ENCODE data around the gene SIGLEC1.

Gene SIGLEC1

DNA sequence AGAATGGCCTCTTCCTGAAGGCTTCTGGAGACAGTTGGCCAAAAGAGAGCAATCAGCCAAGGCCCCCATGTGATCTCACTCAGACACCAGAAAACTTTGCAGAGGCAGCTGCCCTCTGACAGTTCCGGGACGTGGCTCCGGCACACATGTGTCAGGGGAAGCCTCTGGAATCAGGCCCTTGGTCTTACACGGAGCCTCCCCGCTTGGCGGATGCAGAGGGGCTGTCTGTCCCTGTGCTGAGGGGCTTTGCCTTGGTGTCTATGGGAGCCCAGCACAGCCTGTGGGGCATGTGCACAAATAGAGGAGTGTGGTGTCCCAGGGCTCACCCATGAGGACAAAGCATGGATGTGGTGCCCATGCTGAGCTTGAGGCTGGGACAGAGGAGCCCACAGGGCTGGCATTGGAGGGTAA, 13.8 kb downstream of the SIGLEC1 start:
- no peak for DNase-seq

- no peak for DNase-seq
Measured at GRCh38 chr20:3697588-3698305, 14.7 kb downstream of the SIGLEC1 start.

DNA sequence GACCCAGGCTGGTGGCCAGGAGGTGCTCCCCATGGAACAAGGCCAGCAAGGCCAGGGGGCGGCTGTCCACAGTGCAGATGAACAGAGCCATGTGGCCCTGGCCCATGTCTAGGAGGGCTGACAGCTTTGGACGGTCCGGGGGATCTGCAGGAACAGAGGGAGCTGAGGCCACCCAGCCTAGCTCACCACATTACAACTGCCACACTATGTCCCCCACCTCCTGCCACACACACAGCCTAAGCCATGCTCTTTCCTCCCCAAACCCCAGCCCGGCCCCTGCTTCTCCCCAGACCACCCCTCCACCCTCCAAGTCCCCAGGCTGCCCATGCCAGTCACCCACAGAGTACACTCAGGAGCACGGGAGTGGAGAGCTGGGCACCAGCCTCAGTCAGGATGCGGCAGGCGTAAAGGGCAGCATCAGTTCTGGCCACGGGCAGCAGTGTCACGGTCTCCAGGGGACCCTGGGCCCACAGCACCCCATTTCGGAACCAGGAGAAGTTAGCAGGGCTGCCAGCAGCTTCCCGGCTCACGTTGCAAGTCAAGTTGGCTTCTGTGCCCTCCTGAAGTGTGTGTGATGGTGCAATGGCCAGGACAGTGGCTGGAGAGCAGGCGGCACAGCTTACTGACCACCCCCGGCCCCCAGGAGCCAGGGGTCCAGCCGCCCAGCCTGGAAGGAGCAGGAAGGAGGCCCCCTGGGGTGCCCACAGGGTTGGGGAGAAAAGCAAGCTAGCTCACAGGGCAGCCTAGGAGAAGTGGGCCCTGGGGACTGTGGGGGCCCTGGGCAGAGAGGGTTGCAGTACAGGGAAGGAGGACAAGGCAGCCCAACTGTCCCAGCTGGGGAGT, 15.4 kb downstream of the SIGLEC1 start:
- no peak for DNase-seq

GRCh38 chr20:3696200-3696599, 16.2 kb downstream of the SIGLEC1 start:
- no peak for DNase-seq

- no peak for DNase-seq
Measured at GRCh38 chr20:3694864-3695263, 17.5 kb downstream of the SIGLEC1 start.

DNA sequence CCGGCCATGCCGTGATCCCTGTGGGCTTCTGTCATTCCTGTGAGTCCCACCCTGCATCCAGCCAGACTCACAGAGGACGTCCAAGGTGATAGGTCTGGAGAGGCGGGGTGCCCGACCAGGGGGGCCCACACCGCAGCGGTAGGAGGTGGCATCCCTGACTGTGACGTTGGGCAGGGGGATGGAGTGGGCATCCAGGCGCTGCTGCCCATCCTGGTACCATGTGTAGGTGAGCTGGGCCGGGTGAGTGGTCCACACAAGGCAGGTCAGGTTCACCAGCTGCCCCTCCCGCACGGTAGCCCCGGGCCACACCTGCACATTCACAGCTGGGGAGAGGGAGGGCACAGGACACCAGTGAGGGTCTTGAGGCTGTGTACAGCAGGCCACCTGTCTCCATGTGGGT, 19.0 kb downstream of the SIGLEC1 start:
- no peak for DNase-seq

DNA sequence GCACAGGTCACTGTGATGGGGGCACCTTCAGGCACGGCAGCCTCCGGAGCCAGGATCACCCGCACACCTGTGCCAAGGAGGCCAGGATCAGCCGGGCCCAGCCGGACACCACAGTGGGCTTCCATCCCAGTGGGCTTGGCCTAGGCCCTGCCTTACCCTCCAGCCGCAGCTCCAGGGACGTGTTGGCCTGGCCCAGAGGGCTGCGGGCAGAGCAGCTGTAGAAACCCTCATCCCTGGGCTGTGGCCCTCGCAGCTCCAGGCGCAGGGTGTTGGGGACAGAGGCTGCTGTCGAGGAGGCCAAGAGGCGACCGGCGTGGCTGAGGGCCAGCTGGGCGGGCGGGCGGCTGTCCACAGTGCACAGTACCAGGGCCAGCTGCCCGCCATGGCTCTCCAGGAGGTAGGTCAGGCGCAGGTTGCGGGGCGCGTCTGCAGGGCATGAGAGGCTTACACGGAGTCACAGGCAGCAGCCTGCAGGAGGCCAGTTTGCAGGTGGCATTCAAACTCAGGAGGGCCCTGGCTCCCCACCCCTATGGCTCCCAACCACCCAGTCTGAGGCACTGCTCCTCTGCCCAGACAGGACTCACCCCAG, 19.6 kb downstream of the SIGLEC1 start:
- no peak for DNase-seq

GRCh38 chr20:3691897-3692296, 20.5 kb downstream of the SIGLEC1 start:
- no peak for DNase-seq

GRCh38 chr20:3691306-3691705, 21.1 kb downstream of the SIGLEC1 start:
- no peak for DNase-seq

DNA sequence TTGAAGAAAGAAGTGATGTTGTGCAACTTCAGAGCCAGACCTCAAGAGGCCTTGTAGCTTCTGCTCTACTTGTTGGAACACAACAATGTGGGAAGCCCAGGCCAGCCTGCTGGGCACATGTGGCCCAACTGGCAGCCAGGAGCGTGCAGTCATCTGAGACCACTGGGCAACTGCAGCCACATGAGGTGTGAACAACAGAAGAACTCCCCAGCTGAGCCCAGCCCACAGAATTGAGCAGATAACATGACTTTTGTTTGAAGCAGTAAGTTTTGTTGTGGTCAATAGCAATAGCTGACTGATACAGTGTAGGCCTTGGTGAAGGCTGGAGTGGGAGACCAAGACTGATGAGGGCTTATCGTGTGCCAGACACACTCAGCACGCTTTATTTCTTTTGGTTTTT, 22.0 kb downstream of the SIGLEC1 start:
- DNase-seq: no peak

DNA sequence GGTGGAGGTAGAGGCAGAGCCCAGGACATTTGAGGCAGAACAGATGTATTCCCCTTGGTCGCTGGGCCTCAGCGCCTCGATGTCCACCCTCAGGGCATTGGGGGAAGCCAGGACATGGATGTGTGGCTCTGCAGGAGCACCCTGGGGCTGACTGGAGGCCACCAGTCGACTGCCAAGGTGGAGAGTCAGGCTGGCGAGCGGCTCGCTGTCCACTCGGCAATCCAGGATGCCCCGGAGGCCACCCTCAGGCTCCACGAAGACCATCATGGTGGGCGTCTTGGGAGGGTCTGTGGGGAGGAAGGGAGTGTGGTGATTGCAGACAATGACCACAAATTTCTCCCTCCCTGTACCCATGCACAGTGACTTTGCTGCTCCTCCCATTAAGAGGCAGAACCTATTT, 22.4 kb downstream of the SIGLEC1 start:
- no peak for DNase-seq

GRCh38 chr20:3687655-3688054, 24.7 kb downstream of the SIGLEC1 start:
- peak; percentile 68 for DNase-seq

GRCh38 chr20:3686867-3687321, 25.5 kb downstream of the SIGLEC1 start:
- DNase-seq: peak; percentile 92

GRCh38 chr20:3686421-3686820, 26.0 kb downstream of the SIGLEC1 start:
- no peak for DNase-seq

GRCh38 chr20:3685341-3685740, 27.1 kb downstream of the SIGLEC1 start:
- no peak for DNase-seq

DNA sequence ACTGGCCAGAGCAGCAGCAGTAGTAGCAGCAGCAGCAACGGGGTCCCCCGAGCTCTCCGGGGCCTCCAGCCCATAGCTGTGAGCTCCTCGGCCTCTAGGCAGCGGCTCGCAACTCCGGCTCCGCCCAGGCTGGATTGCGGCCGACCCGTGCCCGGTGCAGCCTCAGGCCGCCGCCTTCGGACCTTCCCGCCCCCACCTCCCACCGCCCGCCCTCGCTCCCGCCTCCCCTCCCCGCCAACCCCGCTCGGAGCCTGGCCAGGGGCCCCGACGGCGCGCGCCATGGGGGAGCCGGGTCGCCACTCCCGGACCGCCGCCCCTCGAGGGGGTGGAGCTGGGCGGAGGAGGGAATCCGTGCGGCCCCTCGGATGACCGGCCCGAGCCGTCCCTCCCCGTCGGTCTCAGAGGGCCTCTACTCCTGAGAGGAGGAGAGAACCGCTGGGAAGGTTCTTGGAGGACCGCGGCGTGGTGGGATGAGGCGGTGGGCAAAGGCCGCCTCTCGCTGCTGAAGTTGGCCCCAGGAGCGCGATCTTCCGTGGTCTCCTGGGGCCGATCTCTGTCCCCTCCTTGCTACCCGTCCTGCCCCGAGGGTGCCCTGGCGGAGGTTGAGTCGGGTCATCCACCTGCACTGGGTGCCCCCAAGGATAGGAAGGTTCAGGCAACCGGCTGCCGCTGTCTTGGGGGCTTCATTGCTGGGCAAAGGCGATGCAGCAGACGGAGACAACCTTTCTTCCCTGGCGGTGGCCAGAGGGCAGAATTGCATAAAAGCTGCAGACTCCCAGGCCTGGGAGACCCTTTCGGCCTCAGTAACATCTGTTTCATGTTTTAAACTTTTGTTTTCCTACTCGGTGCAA, 30.2 kb downstream of the SIGLEC1 start, which contains the start of gene ADAM33:
ADAM33 (minus strand) TSS at position 80 of the 851 bp plus-strand sequence; CDS start at position 74, 6 bp downstream.
- DNase-seq: no peak

DNA sequence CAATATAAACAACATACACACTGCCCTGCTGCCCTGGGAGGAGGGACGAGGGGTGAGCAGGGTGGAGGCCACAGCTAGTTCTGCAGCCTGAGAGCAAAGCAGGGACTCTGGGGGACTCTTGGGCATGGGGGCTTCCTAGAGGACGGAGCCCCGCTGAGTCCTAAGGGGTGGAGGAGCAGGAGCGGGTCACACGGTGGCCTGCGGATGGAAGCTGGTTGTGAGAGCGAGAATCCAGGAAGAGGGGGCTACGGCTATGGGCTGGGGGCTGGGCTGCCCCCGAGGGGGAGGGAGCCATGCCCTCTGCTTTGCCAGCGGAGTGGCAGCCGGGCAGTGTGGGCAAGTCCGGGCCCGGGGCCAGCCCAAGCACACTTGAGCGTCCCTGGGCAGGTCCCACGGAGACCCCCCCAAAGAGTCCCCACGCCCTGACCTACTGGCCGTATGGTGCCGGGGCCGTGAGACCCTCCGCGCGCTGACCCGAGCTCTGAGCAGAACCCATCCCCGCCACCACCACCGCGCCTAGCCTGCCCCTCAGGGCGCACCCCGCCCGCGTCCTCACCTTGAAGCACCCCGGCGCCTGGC, 31.0 kb downstream of the SIGLEC1 start:
- DNase-seq: no peak

GRCh38 chr20:3680701-3681351, 31.6 kb downstream of the SIGLEC1 start:
- DNase-seq: no peak

DNA sequence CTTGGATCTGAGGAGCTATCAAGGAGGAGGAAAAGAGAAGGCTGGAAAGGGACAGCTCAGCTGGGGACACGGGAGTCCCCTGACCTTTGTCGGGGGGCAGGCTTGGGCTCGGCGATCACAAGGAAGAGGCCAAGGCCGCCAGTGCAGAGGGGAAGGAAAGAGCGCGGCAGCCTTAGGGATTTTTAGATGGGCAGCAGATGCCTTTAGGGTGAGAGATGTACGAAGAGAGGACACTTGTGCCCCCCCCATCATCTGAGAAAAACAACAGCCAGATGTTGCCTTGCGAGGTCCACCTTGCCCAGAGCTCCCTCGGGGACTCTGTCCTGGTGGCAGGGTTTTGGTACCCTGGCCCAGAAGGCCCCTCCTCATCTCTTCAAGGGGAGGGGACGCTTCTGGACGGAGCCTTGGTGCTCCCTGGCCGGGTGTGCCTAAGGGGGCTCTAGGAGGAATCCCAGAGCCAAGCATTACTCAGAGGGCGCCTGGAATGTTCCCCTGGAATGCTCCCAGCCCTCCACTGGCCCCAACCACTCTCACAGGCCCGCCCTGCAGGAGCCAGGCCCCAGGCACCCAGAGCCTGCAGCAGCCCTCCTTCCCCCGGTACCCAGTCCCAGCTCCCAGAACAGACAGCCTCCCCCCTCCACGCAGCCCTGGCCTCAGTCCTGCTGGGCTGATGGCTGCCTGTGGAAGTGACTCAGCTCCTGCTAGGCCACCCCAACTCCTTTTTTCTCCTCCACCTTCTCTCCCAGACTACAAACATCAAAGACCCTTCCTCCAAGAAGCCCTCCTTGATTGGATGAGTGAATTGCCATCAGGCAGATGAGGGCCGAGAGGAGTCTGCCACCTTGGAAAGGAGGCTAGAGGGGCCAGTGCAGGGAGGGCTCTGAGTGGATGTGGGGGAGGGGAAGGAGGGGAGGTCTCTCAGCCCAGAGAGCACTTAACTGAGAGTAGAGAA, 32.4 kb downstream of the SIGLEC1 start:
- peak; percentile 85 for DNase-seq

Measured in fibroblast of skin of abdomen (primary cell).